GM23338 (cell line): ENCODE results near the gene NXN.

Source experiments
- CTCF ChIP-seq, 2 experiments: fragments of 200-600 bp in 1 of 2; sonication (generic) in 1 of 2; conservative IDR thresholded peaks; 2 replicates each; pipeline versions ENCODE4 v1.5.1 to v1.6.1; 2016 to 2017; ENCODE audit warnings: antibody characterized with exemption in 2 of 2, low read depth in 2 of 2, mild to moderate bottlenecking in 2 of 2, moderate library complexity in 1 of 2
- EZH2 ChIP-seq: fragments of 200-600 bp; sonication (generic); IDR thresholded peaks from one replicate; pipeline ENCODE4 v1.8.0; 2017; ENCODE audit warnings: antibody characterized with exemption, mild to moderate bottlenecking, low read depth; ENCODE audit not compliant: unreplicated experiment
- EZH2phosphoT487 ChIP-seq: fragments of 200-600 bp; sonication (generic); IDR thresholded peaks from one replicate; pipeline ENCODE4 v1.8.1; 2018; ENCODE audit warnings: antibody characterized with exemption; ENCODE audit not compliant: unreplicated experiment
- NANOG ChIP-seq: IDR thresholded peaks from 2 replicates; pipeline ENCODE4 v1.6.1; 2016; ENCODE audit warnings: antibody characterized with exemption, borderline replicate concordance
- TF ChIP-seq, protein P1 (sequence below): IDR thresholded peaks from one replicate; pipeline ENCODE4 v1.6.1; 2018; ENCODE audit warnings: antibody characterized with exemption; ENCODE audit not compliant: unreplicated experiment

- TF ChIP-seq NANOG (no peak), CTCF (conservative IDR thresholded peaks at IDR 0.05; ENCODE audit: low read depth in 2 of 2) (0 out of 4 replicates have a peak, but pooled peaks of 1 of the 2 experiments have one; percentile 21), EZH2phosphoT487 (no peak), EZH2 (no peak)
- TF ChIP-seq, protein P1, sequence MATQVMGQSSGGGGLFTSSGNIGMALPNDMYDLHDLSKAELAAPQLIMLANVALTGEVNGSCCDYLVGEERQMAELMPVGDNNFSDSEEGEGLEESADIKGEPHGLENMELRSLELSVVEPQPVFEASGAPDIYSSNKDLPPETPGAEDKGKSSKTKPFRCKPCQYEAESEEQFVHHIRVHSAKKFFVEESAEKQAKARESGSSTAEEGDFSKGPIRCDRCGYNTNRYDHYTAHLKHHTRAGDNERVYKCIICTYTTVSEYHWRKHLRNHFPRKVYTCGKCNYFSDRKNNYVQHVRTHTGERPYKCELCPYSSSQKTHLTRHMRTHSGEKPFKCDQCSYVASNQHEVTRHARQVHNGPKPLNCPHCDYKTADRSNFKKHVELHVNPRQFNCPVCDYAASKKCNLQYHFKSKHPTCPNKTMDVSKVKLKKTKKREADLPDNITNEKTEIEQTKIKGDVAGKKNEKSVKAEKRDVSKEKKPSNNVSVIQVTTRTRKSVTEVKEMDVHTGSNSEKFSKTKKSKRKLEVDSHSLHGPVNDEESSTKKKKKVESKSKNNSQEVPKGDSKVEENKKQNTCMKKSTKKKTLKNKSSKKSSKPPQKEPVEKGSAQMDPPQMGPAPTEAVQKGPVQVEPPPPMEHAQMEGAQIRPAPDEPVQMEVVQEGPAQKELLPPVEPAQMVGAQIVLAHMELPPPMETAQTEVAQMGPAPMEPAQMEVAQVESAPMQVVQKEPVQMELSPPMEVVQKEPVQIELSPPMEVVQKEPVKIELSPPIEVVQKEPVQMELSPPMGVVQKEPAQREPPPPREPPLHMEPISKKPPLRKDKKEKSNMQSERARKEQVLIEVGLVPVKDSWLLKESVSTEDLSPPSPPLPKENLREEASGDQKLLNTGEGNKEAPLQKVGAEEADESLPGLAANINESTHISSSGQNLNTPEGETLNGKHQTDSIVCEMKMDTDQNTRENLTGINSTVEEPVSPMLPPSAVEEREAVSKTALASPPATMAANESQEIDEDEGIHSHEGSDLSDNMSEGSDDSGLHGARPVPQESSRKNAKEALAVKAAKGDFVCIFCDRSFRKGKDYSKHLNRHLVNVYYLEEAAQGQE, result no peak
These were observed 197.5 kb downstream of the NXN start, which contains the start of the genes GLOD4 and MRM3 for GRCh38 chr17:781805-782731.
